ENCODE measurements around the gene LRRC1.

- TF ChIP-seq ISL1 (CRISPR knock-in tag; IDR thresholded peaks at IDR 0.05) (no peak), RARB (CRISPR knock-in tag; IDR thresholded peaks at IDR 0.05) (no peak), ESRRG (CRISPR knock-in tag; IDR thresholded peaks at IDR 0.05) (no peak), ZNF8 (CRISPR knock-in tag; IDR thresholded peaks at IDR 0.05) (no peak), ZNF565 (CRISPR knock-in tag; conservative IDR thresholded peaks at IDR 0.05; ENCODE audit: low read depth) (no peak), OSR1 (CRISPR knock-in tag; IDR thresholded peaks at IDR 0.05) (no peak), ZFP30 (CRISPR knock-in tag; IDR thresholded peaks at IDR 0.05) (no peak), SNAI2 (CRISPR knock-in tag; IDR thresholded peaks at IDR 0.05) (no peak), BACH2 (CRISPR knock-in tag; IDR thresholded peaks at IDR 0.05; ENCODE audit: borderline replicate concordance) (no peak)
- TF ChIP-seq, protein P1, sequence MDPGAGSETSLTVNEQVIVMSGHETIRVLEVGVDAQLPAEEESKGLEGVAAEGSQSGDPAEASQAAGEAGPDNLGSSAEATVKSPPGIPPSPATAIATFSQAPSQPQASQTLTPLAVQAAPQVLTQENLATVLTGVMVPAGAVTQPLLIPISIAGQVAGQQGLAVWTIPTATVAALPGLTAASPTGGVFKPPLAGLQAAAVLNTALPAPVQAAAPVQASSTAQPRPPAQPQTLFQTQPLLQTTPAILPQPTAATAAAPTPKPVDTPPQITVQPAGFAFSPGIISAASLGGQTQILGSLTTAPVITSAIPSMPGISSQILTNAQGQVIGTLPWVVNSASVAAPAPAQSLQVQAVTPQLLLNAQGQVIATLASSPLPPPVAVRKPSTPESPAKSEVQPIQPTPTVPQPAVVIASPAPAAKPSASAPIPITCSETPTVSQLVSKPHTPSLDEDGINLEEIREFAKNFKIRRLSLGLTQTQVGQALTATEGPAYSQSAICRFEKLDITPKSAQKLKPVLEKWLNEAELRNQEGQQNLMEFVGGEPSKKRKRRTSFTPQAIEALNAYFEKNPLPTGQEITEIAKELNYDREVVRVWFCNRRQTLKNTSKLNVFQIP (CRISPR knock-in tag; IDR thresholded peaks at IDR 0.05; ENCODE audit: borderline replicate concordance, low read depth), result no peak
- TF ChIP-seq, protein P2, sequence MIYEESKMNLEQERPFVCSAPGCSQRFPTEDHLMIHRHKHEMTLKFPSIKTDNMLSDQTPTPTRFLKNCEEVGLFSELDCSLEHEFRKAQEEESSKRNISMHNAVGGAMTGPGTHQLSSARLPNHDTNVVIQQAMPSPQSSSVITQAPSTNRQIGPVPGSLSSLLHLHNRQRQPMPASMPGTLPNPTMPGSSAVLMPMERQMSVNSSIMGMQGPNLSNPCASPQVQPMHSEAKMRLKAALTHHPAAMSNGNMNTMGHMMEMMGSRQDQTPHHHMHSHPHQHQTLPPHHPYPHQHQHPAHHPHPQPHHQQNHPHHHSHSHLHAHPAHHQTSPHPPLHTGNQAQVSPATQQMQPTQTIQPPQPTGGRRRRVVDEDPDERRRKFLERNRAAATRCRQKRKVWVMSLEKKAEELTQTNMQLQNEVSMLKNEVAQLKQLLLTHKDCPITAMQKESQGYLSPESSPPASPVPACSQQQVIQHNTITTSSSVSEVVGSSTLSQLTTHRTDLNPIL (CRISPR knock-in tag; IDR thresholded peaks at IDR 0.05; ENCODE audit: low read depth), result no peak
Observed at GRCh38 chr6:53915026-53915691, 120.4 kb downstream of the LRRC1 start.
